Prostate gland (tissue), 2 donors: ENCODE results near the gene FHIT.

Source experiments
- POLR2A ChIP-seq: fragments of 450-650 bp; IDR thresholded peaks from one replicate; pipeline ENCODE4 v1.6.1; 2016; ENCODE audit warnings: antibody characterized with exemption, mild to moderate bottlenecking
- POLR2AphosphoS5 ChIP-seq: sonication (generic); formaldehyde crosslinking; IDR thresholded peaks from one replicate; pipeline ENCODE4 v1.6.1; 2017; ENCODE audit warnings: antibody characterized with exemption
- TF ChIP-seq, protein P1 (sequence below), 4 experiments: fragments of 200-600 bp in 2 of 4; fragments of 450-650 bp in 2 of 4; sonication (generic) in 2 of 4; IDR thresholded peaks; 1 replicate in 3 of 4; 2 replicates in 1 of 4; pipeline ENCODE4 v1.5.1; 2016 to 2019; ENCODE audit warnings: antibody characterized with exemption in 4 of 4, mild to moderate bottlenecking in 2 of 4, moderate library complexity in 2 of 4

DNA sequence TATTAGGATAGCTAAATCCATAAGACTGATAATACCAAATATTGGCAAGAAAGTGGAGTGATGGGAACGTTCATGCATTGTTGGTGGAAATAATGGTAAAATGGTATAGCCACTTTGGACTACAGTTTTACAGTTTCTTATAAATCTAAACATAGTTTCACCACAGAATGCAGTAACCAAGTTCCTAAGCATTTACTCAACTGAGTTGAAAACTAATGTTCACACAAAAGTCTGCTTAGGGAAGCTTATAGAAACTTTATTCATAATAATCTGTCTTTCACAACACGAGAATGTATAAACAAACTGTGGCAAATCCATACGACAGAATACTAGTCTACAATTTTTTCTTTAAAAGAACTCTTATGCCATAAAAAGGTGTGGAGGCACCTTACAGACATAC lies 969.3 kb downstream of the FHIT start:
- TF ChIP-seq POLR2A: no peak
- TF ChIP-seq, protein P1, sequence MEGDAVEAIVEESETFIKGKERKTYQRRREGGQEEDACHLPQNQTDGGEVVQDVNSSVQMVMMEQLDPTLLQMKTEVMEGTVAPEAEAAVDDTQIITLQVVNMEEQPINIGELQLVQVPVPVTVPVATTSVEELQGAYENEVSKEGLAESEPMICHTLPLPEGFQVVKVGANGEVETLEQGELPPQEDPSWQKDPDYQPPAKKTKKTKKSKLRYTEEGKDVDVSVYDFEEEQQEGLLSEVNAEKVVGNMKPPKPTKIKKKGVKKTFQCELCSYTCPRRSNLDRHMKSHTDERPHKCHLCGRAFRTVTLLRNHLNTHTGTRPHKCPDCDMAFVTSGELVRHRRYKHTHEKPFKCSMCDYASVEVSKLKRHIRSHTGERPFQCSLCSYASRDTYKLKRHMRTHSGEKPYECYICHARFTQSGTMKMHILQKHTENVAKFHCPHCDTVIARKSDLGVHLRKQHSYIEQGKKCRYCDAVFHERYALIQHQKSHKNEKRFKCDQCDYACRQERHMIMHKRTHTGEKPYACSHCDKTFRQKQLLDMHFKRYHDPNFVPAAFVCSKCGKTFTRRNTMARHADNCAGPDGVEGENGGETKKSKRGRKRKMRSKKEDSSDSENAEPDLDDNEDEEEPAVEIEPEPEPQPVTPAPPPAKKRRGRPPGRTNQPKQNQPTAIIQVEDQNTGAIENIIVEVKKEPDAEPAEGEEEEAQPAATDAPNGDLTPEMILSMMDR (IDR thresholded peaks at IDR 0.05): no peak
- no peak for TF ChIP-seq POLR2AphosphoS5
